BE2C (cell line): ENCODE results near the gene ZNF750.

Source experiments
- DNase-seq: peaks from one replicate; pipeline ENCODE4 v3.0.0-alpha.2; 2020
- H3K27me3 ChIP-seq: fragments of 250-450 bp; sonication (Bioruptor Pico); 2 replicates; pipeline ENCODE4 v1.5.1; 2020; ENCODE audit warnings: mild to moderate bottlenecking
- H3K36me3 ChIP-seq: fragments of 250-450 bp; sonication (Bioruptor Pico); 2 replicates; pipeline ENCODE4 v1.5.1; 2020; ENCODE audit warnings: mild to moderate bottlenecking
- H3K4me1 ChIP-seq: fragments of 250-450 bp; sonication (Bioruptor Pico); 2 replicates; pipeline ENCODE4 v1.5.1; 2020
- H3K4me3 ChIP-seq: 2 replicates; pipeline ENCODE4 v1.5.1; 2011; ENCODE audit warnings: low read depth, low read length
- H3K9me3 ChIP-seq: fragments of 250-450 bp; sonication (Bioruptor Pico); 2 replicates; pipeline ENCODE4 v1.5.1; 2020
- TF ChIP-seq, protein P1 (sequence below): IDR thresholded peaks from 2 replicates; pipeline ENCODE4 v1.5.1; 2012; ENCODE audit warnings: mild to moderate bottlenecking, low read depth, low read length

The ZNF750 gene

DNA sequence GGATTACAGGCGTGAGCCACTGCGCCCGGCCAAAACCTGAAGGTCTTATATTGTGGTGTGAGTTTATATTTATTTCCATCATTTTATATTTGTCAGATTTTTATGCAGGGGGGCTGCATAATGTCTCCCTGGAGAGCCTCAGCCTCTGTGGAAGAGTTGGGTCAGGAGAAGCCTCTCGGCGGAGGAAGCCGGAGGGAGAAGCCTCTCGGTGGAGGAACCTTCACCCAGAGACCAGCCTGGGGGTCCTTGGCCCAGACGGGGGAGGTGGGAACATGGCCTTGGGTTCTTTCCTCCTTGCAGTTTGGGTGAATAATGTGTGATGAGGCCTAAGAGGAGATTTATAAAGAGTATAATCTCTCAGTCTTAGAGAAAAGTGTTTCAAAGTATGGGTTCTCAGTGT, 22.4 kb upstream of the ZNF750 start:
- TF ChIP-seq, protein P1, sequence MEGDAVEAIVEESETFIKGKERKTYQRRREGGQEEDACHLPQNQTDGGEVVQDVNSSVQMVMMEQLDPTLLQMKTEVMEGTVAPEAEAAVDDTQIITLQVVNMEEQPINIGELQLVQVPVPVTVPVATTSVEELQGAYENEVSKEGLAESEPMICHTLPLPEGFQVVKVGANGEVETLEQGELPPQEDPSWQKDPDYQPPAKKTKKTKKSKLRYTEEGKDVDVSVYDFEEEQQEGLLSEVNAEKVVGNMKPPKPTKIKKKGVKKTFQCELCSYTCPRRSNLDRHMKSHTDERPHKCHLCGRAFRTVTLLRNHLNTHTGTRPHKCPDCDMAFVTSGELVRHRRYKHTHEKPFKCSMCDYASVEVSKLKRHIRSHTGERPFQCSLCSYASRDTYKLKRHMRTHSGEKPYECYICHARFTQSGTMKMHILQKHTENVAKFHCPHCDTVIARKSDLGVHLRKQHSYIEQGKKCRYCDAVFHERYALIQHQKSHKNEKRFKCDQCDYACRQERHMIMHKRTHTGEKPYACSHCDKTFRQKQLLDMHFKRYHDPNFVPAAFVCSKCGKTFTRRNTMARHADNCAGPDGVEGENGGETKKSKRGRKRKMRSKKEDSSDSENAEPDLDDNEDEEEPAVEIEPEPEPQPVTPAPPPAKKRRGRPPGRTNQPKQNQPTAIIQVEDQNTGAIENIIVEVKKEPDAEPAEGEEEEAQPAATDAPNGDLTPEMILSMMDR: no peak
- no peak for DNase-seq
- no peaks in the 10 kb centered on the region for H3K27me3 ChIP-seq
- H3K36me3 ChIP-seq: no peaks in the 10 kb centered on the region
- peaks cover 44% of the 10 kb centered on the region for H3K4me1 ChIP-seq
- no peak overlapping the region for H3K4me3 ChIP-seq
- H3K9me3 ChIP-seq: no peaks in the 10 kb centered on the region; the same call in 1 of the 2 replicates

DNA sequence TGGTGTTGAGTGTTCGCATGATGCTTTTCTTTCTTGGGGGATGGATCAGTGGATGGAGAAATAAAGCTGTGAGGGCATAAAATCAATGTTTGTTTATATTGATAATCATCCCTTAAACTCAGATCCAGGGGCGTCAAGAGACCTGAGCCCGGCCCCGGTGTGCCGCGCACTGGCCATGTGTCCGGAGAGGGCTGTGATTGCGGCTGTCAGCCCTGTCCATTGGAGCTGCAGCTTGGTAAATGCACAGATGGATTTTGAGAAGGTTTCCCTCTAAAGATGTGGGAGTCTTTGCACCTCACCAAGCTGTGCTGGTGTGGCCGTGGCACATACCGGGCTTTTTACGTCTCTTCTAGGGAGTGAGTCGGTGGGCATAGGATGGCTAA, 21.6 kb upstream of the ZNF750 start:
- Histone ChIP-seq H3K9me3 (no peaks in the 10 kb centered on the region; the same call in 1 of the 2 replicates), H3K4me1 (peaks cover 36% of the 10 kb centered on the region), H3K36me3 (no peaks in the 10 kb centered on the region), H3K27me3 (no peaks in the 10 kb centered on the region), H3K4me3 (no peak overlapping the region)
- TF ChIP-seq, protein P1: no peak
- DNase-seq: no peak

DNA sequence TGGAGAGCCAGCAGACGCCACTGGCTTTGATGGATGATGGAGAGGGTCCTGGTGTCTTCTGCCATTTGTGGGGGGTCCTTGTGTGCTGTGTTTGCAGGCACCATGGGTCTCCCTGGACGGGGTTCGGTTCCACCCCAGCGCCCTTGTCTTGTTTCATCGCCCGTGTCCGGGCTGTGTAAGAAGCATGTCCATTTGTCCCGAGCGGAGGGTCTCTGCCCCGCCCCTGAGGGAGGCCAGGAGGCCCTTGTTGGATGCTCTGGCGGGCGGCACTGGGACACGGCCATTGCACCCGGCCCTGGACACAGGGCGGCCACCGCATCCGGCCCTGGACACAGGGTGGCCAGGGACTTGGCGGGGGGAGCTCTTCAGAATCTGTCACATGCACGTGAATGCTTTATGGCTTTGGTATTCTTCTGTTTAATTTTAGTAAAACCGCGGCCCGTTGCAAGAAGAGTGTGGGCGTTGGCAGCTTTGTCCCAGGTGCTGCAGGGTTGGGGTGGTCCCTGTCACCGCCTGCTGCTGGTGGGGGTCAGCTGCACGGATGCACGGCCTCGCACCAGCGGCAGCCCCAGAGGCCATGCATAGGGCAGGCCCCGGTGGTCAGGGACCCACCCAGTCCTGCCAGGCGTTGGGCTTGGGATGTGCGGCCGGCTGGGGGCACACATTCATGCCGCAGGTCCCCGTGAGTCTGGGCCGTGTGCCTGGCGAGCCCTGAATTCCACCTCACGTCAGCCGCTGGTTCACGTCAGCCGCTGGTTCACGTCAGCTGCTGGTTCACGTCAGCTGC, 21.0 kb upstream of the ZNF750 start:
- no peak overlapping the region for H3K4me3 ChIP-seq
- H3K36me3 ChIP-seq: no peaks in the 10 kb centered on the region
- peaks cover 30% of the 10 kb centered on the region for H3K4me1 ChIP-seq
- H3K9me3 ChIP-seq: no peaks in the 10 kb centered on the region; the same call in 1 of the 2 replicates
- no peak for DNase-seq
- TF ChIP-seq, protein P1: no peak
- no peaks in the 10 kb centered on the region for H3K27me3 ChIP-seq

DNA sequence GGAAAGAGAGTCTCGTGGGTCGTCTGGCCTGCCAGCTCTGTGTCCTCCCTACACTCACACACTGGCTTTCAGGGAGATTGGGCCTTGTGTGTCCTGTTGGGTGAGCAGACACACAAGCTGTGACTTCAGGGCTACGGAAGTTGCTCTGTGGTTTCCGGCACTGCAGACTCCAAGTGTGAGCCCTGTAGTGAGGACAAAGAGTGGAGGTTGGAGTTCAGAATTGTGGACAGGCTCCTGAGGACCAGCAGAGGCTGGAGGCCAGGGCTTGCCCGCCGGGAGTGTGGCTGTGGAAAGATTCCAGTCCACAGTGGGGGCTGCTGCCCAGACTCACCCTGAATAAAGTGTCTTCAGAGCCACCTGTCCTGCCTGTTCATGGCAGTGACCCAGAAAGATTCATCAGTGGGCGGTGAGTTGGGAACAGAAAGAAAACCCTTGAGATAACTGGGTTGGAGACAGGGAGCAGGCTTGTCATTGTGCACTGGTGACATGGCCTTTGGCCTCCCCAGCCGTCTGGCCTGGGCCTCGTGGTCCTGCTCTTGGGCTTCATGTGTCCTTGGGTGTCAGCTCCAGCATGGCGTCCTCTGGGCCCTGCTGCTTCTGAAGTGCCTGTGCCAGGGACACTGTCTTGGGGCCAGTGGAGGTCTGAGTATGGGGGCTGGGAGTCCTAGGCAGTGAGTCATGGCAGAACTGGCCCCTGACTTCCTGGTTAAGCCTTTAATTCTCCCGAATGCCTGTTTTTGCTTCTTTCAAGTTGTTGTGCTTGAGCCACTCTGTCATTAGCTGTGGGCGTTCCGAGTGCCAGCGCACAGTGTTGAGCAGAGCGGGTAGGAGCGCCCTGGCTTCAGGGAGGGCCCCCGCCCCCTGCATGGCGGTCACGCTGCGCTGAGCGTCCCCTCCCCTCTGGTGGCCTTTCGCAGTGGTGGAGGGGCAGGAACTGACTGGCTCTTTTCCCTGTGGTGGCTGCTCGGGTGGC, 19.9 kb upstream of the ZNF750 start:
- no peaks in the 10 kb centered on the region for H3K27me3 ChIP-seq
- no peak overlapping the region for H3K4me3 ChIP-seq
- peaks cover 23% of the 10 kb centered on the region for H3K4me1 ChIP-seq
- DNase-seq: peak; percentile 63
- TF ChIP-seq, protein P1: no peak
- H3K9me3 ChIP-seq: no peaks in the 10 kb centered on the region; the same call in 1 of the 2 replicates
- H3K36me3 ChIP-seq: no peaks in the 10 kb centered on the region; the same call in 1 of the 2 replicates

DNA sequence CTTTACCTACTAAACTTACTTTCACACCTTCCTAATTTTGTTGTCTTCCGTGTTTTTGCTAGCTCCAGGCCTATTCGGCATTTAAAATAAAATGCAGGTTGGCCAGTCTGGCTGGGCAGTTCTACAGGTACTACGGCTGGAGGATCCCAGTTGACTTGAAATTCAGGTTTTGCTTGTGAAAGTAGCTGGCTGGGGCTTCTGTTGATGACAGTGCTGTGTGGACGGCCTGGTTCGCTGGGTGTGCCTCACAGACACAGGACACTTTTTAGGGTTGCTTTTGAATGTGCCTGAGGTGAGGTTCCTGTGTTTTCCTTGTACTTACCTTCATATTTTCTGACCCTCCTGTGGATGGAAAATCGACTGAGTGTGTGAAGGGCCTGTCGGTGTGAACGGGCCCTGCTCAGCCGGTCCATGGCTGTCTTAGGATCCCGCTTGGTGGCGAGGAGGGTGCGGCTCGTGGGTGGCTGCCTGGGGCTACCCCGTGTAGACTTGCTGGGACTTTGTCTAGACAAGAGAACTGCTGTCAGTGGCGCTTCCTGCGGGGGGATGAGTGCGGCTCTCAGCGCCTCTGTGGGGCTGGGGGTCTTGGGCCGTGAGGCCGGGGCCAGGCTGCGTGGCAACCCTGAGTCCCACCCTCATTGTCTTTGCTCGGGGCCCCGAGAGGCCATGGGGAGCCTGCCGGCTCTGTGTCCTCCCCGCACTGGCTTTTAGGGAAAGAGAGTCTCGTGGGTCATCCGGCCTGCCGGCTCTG, 18.7 kb upstream of the ZNF750 start:
- Histone ChIP-seq H3K9me3 (no peaks in the 10 kb centered on the region; the same call in 1 of the 2 replicates), H3K4me3 (no peak overlapping the region), H3K27me3 (no peaks in the 10 kb centered on the region), H3K4me1 (peaks cover 14% of the 10 kb centered on the region), H3K36me3 (no peaks in the 10 kb centered on the region; the same call in 1 of the 2 replicates)
- DNase-seq: no peak
- TF ChIP-seq, protein P1: no peak
